Measurements from ENCODE around the gene AIF1.

GRCh38 chr6:31632279-31632946 lies 17.4 kb downstream of the AIF1 start:
- TF ChIP-seq, protein P1, sequence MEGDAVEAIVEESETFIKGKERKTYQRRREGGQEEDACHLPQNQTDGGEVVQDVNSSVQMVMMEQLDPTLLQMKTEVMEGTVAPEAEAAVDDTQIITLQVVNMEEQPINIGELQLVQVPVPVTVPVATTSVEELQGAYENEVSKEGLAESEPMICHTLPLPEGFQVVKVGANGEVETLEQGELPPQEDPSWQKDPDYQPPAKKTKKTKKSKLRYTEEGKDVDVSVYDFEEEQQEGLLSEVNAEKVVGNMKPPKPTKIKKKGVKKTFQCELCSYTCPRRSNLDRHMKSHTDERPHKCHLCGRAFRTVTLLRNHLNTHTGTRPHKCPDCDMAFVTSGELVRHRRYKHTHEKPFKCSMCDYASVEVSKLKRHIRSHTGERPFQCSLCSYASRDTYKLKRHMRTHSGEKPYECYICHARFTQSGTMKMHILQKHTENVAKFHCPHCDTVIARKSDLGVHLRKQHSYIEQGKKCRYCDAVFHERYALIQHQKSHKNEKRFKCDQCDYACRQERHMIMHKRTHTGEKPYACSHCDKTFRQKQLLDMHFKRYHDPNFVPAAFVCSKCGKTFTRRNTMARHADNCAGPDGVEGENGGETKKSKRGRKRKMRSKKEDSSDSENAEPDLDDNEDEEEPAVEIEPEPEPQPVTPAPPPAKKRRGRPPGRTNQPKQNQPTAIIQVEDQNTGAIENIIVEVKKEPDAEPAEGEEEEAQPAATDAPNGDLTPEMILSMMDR (IDR thresholded peaks at IDR 0.05): no peak
- TF ChIP-seq POLR2A (IDR thresholded peaks at IDR 0.05) (no peak), EP300 (IDR thresholded peaks at IDR 0.05) (no peak)
